NCI-H2107 (cell line): ENCODE measurements around the gene AGBL4.
"Not testable (repeated sequence)": the region's sequence is repeated elsewhere in the genome, so short reads cannot be mapped to it uniquely, and the experiment has no call there.

Source experiments
- DNase-seq: peaks from one replicate; lab custom pipeline; 2025; lab: John Stamatoyannopoulos, UW

Gene AGBL4

GRCh38 chr1:49306507-49307070, 717.2 kb downstream of the AGBL4 start:
- no peak for DNase-seq

- DNase-seq = not testable (repeated sequence)
These were observed 721.4 kb downstream of the AGBL4 start for GRCh38 chr1:49302400-49302799.

GRCh38 chr1:49298304-49298703, 725.5 kb downstream of the AGBL4 start:
- DNase-seq = no peak

- DNase-seq = no peak
These were observed 726.0 kb downstream of the AGBL4 start for GRCh38 chr1:49297783-49298182.

GRCh38 chr1:49294539-49294938, 729.2 kb downstream of the AGBL4 start:
- no peak for DNase-seq

- no peak for DNase-seq
These were observed 730.7 kb downstream of the AGBL4 start for GRCh38 chr1:49293016-49293415.

GRCh38 chr1:49257211-49258049, 766.3 kb downstream of the AGBL4 start:
- DNase-seq = not testable (repeated sequence)

- no peak for DNase-seq
These were observed 770.8 kb downstream of the AGBL4 start for GRCh38 chr1:49252917-49253316.

- DNase-seq = no peak
These were observed 772.6 kb downstream of the AGBL4 start for GRCh38 chr1:49251019-49251784.

GRCh38 chr1:49240709-49241221, 783.0 kb downstream of the AGBL4 start:
- no peak for DNase-seq

GRCh38 chr1:49234988-49235387, 788.8 kb downstream of the AGBL4 start:
- no peak for DNase-seq

GRCh38 chr1:49229555-49229954, 794.2 kb downstream of the AGBL4 start:
- no peak for DNase-seq

- no peak for DNase-seq
These were observed 797.0 kb downstream of the AGBL4 start for GRCh38 chr1:49226758-49227157.

- no peak for DNase-seq
These were observed 798.3 kb downstream of the AGBL4 start for GRCh38 chr1:49225464-49225863.

GRCh38 chr1:49213301-49213700, 810.5 kb downstream of the AGBL4 start:
- no peak for DNase-seq

GRCh38 chr1:49208712-49209111, 815.0 kb downstream of the AGBL4 start:
- DNase-seq = no peak

GRCh38 chr1:49204720-49205119, 819.0 kb downstream of the AGBL4 start:
- no peak for DNase-seq

GRCh38 chr1:49200738-49201137, 823.0 kb downstream of the AGBL4 start:
- no peak for DNase-seq

GRCh38 chr1:49199564-49199963, 824.2 kb downstream of the AGBL4 start:
- DNase-seq = no peak

GRCh38 chr1:49197081-49197480, 826.7 kb downstream of the AGBL4 start:
- no peak for DNase-seq

- DNase-seq = no peak
These were observed 833.6 kb downstream of the AGBL4 start for GRCh38 chr1:49190138-49190537.

GRCh38 chr1:49187056-49187455, 836.7 kb downstream of the AGBL4 start:
- DNase-seq = no peak
